ENCODE results near the gene COX15. TPM values are rescaled to one million over a fixed set of nuclear protein-coding genes. Genes with fewer than 3 reads are reported as not detected.

COX15 gene
- total RNA-seq, 1 donor from 2014 or later, result 41.5 TPM

DNA sequence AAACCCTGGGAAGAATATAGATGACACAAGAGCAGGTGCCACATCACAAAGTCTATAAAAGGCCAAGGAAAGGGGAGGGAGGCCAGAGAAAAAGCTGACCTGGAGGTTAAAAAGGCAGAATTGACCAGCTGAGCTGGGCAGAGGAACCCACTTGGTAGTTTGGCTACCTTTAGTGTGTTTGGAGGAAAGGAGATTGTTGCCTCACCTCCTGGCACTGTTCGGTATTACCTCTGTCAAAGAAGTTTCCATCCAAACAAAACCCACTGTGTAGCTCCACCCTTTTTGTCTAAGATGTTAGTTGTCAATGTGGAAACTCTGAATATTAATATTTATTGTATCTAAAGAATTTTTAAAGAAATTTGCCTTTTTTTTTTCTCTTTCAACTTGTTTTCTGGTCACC, 49.2 kb downstream of the COX15 start:
- H3K4me1 Mint-ChIP-seq (ENCODE audit: low read depth, unreplicated experiment), result no peaks in the 10 kb centered on the region
- DNase-seq, result no peak
- no peak overlapping the region for H3K27ac Mint-ChIP-seq (ENCODE audit: unreplicated experiment)
- no peaks in the 10 kb centered on the region for H3K9me3 Mint-ChIP-seq (ENCODE audit: unreplicated experiment)
- H3K27me3 Mint-ChIP-seq (ENCODE audit: unreplicated experiment), result no peaks in the 10 kb centered on the region
- no peak overlapping the region for H3K4me3 Mint-ChIP-seq (ENCODE audit: unreplicated experiment)
- H3K36me3 Mint-ChIP-seq (ENCODE audit: unreplicated experiment), result no peaks in the 10 kb centered on the region
- peak; percentile 19 for TF ChIP-seq CTCF (IDR thresholded peaks at IDR 0.05; ENCODE audit: partially characterized antibody, unreplicated experiment)

Other genes starting within 250 kb of the COX15 start
- gene NKX2-3, start 199.2 kb downstream of the COX15 start, total RNA-seq (ENCODE audit: unreplicated experiment), result not detected
- gene SLC25A28, start 111.7 kb downstream of the COX15 start, total RNA-seq (ENCODE audit: unreplicated experiment), result 27.1 TPM
- 11.0 TPM for gene ENTPD7, start 72.6 kb downstream of the COX15 start, total RNA-seq (ENCODE audit: unreplicated experiment)
- gene CUTC, start 107 bp upstream of the COX15 start, total RNA-seq (ENCODE audit: unreplicated experiment), result 10.5 TPM
- 0.39 TPM for gene ABCC2, start 50.5 kb upstream of the COX15 start, total RNA-seq (ENCODE audit: unreplicated experiment)